Measurements from ENCODE around the gene REM2. TPM values are rescaled to one million over a fixed set of nuclear protein-coding genes. Genes with fewer than 3 reads are reported as not detected.

The REM2 gene
- total RNA-seq, 1 experiment from 2014 or later: 1.2 TPM

DNA sequence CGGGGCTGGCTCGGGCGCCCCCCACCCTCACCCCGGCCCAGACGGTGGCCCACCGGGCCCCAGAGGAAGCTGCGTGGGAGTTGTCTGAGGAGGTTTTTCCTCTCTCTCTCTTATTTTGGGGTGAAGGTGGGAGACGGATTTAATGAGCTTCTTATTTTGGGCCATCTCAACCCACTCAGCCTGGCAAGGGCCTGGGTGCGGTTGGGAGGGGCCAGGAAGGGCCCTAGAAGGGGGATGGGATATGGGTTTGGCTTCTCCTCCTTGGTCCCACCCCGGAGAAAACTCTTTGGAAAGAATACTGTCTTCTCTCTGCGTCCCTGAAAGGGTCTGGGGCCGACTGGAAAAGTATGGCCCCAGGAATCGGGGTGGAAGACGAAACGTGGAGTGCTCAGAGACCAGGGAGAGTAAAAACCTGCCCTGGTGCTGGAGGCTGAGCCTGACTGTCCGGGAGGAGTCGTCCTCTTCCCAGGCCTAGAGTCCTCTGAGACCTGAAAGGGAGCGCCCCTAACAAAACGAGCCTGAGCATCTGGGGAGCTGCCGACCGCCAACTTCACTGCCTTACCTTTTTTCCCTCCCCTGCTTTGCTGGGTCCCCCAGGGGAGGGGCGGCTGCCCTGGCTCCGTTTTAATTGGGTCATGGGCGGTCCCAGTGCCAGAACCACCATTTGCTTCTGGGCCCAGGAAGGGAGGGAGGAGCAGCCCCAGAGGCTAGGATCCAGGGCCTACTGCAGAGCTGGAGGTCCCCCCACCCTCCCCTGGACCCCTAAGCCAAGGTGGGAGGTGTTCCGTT is 45.1 kb upstream of the REM2 start:
- Histone ChIP-seq H3K18ac (ENCODE audit: insufficient read length, low read depth, low read length) (no peak overlapping the region), H2AFZ (ENCODE audit: low read length) (no peak overlapping the region)

More for the DNA sequence above, 45.1 kb upstream of the REM2 start:
- Mint-ChIP-seq H3K27ac (peak overlapping the region; percentile 24 to 90 (median 87); a peak in 2 of 7 replicates), H3K4me1 (peaks cover 28 to 32% of the 10 kb centered on the region in 2 experiments), H3K27me3 (ENCODE audit: low read depth) (no peaks in the 10 kb centered on the region), H3K9me3 (no peaks in the 10 kb centered on the region), H3K4me3 (peak overlapping the region; percentile 95 to 99), H3K36me3 (ENCODE audit: insufficient read depth in 1 of 3, low read depth in 3 of 3) (peaks cover 17 to 47% (median 31%) of the 10 kb centered on the region in 3 experiments; a peak in 6 of 7 replicates)
- Histone ChIP-seq H3K79me1 (ENCODE audit: insufficient read depth, low read depth, low read length, poor library complexity, severe bottlenecking) (no peaks in the 10 kb centered on the region), H4K20me1 (ENCODE audit: control insufficient read depth, insufficient read depth, insufficient read length) (no peaks in the 10 kb centered on the region), H3K9me3 (ENCODE audit: control insufficient read depth, low read depth, low read length) (no peaks in the 10 kb centered on the region), H2BK5ac (ENCODE audit: insufficient read length, low read length) (no peak overlapping the region), H3K4me1 (ENCODE audit: insufficient read depth, low read length) (peaks cover 9% of the 10 kb centered on the region; the same call in 1 of the 2 replicates), H3K23ac (ENCODE audit: insufficient read length, low read depth, low read length) (no peak overlapping the region), H2BK120ac (ENCODE audit: low read depth, low read length, poor library complexity, severe bottlenecking) (no peak overlapping the region), H3K23me2 (ENCODE audit: insufficient read length, low read depth, low read length, poor library complexity, severe bottlenecking) (peaks cover 14% of the 10 kb centered on the region), H4K91ac (ENCODE audit: insufficient read length, low read depth, low read length) (no peak overlapping the region), H4K8ac (replicated peaks; ENCODE audit: insufficient read length, low read depth, low read length) (no peak overlapping the region), H3K4me2 (ENCODE audit: insufficient read depth, insufficient read length, low read length) (peak overlapping the region; percentile 81), H3T11ph (ENCODE audit: low read length) (no peak overlapping the region), H2BK12ac (ENCODE audit: insufficient read length, low read depth, low read length) (no peak overlapping the region), H4K5ac (ENCODE audit: insufficient read length, low read depth, low read length) (no peak overlapping the region), H3K27ac (ENCODE audit: insufficient read length, low read depth, low read length) (no peak overlapping the region), H2AK5ac (ENCODE audit: insufficient read length, low read length) (no peak overlapping the region), H3K79me2 (ENCODE audit: insufficient read depth, low read length) (no peaks in the 10 kb centered on the region; the same call in 1 of the 2 replicates), H3K14ac (ENCODE audit: insufficient read depth, low read length) (peak overlapping the region; percentile 16; the same call in 1 of the 2 replicates), H3K56ac (ENCODE audit: insufficient read length, low read depth, low read length) (no peak overlapping the region), H3K9ac (ENCODE audit: extremely low read depth, insufficient read length, low read length) (peak overlapping the region; percentile 87), H2BK15ac (ENCODE audit: low read depth, low read length) (no peak overlapping the region), H2BK20ac (ENCODE audit: low read depth, low read length, poor library complexity, severe bottlenecking) (no peak overlapping the region), H3K27me3 (ENCODE audit: insufficient read depth, low read length) (no peaks in the 10 kb centered on the region), H3K4ac (ENCODE audit: low read depth, low read length) (no peak overlapping the region)
- WGBS (ENCODE audit: extremely low coverage, insufficient read length, low lambda C conversion rate): no CpG with 5 or more reads among the region's 25 CpGs
- TF ChIP-seq, protein P1, sequence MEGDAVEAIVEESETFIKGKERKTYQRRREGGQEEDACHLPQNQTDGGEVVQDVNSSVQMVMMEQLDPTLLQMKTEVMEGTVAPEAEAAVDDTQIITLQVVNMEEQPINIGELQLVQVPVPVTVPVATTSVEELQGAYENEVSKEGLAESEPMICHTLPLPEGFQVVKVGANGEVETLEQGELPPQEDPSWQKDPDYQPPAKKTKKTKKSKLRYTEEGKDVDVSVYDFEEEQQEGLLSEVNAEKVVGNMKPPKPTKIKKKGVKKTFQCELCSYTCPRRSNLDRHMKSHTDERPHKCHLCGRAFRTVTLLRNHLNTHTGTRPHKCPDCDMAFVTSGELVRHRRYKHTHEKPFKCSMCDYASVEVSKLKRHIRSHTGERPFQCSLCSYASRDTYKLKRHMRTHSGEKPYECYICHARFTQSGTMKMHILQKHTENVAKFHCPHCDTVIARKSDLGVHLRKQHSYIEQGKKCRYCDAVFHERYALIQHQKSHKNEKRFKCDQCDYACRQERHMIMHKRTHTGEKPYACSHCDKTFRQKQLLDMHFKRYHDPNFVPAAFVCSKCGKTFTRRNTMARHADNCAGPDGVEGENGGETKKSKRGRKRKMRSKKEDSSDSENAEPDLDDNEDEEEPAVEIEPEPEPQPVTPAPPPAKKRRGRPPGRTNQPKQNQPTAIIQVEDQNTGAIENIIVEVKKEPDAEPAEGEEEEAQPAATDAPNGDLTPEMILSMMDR (conservative IDR thresholded peaks at IDR 0.05): no peak
- DNase-seq: no peak
